Measurements from ENCODE around the gene FBXO10. TPM values are rescaled to one million over a fixed set of nuclear protein-coding genes. Genes with fewer than 3 reads are reported as not detected.

Gene FBXO10
- total and polyA plus RNA-seq, 2 of the 4 experiments (the other 2 are of a cell fraction), result 6.6 to 6.7 TPM

DNA sequence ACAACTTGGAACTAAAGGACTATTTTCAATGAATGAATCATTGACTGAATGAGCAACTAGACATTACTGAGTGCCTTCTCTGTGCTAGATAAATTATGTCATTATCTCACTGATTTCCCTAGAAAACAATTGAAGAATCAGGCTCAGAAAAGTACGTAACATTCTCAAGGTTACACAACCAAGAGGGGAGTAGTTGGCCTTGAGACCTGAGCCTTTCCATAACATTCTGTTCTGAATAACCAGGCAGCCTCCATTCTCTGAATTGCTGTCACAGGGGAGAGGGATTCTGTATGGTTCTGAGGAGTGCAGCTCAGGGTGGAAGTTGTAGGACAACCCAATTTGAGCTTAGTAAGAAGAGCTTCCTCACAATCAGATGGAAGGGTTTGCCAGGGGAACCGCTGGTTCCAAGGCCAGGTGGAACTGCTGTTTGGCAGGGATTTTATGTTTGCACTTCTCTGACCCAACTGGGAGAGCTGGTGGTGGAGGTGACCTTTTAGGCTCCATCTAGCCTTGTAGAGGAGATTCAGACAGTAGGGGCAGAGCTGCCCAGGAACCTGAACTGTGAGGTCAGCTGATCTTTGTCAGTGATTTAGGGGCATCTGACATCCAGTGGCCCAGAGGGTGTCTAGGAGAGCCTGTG is 74.1 kb downstream of the FBXO10 start:
- Histone ChIP-seq H2BK20ac (ENCODE audit: low read depth, low read length) (no peak overlapping the region), H3K4me3 (ENCODE audit: insufficient read depth, low read depth, low read length) (no peak overlapping the region), H3K4ac (ENCODE audit: low read depth, low read length) (no peak overlapping the region), H4K8ac (ENCODE audit: low read depth in 2 of 2, low read length in 2 of 2) (no peak overlapping the region), H3K23ac (ENCODE audit: low read depth, low read length) (no peak overlapping the region), H2AFZ (replicated peaks; ENCODE audit: low read length, poor library complexity) (no peak overlapping the region), H2AK9ac (replicated peaks; ENCODE audit: low read depth, low read length, poor library complexity) (peak overlapping the region; percentile 19), H2BK15ac (ENCODE audit: low read depth, low read length) (no peak overlapping the region), H3K9ac (ENCODE audit: low read depth, low read length) (no peak overlapping the region), H3K18ac (ENCODE audit: low read depth, low read length) (no peak overlapping the region), H3K79me1 (ENCODE audit: low read depth in 1 of 2, low read length in 2 of 2) (peaks cover 8 to 9% of the 10 kb centered on the region in 2 experiments; a peak in 2 of 4 replicates), H3K4me2 (ENCODE audit: low read depth, low read length) (no peak overlapping the region), H2BK5ac (ENCODE audit: low read depth, low read length, poor library complexity, severe bottlenecking) (no peak overlapping the region), H2AK5ac (ENCODE audit: low read depth, low read length) (no peak overlapping the region), H3K27me3 (ENCODE audit: control insufficient read depth, insufficient read depth, low read length) (no peaks in the 10 kb centered on the region), H4K91ac (ENCODE audit: insufficient read depth, low read depth, low read length) (no peak overlapping the region), H3K9me1 (ENCODE audit: insufficient read depth, low read length) (no peaks in the 10 kb centered on the region), H3K56ac (ENCODE audit: extremely low read depth, insufficient read depth, low read length) (no peak overlapping the region), H3K14ac (replicated peaks; ENCODE audit: low read depth, low read length) (no peak overlapping the region), H2BK120ac (ENCODE audit: low read depth, low read length) (no peak overlapping the region), H3K27ac (ENCODE audit: insufficient read depth, low read length) (no peak overlapping the region), H4K5ac (ENCODE audit: low read depth, low read length) (no peak overlapping the region), H3K36me3 (ENCODE audit: control insufficient read depth, insufficient read depth, low read length) (peaks cover 58% of the 10 kb centered on the region), H4K20me1 (ENCODE audit: insufficient read depth, low read length) (no peaks in the 10 kb centered on the region), H3K9me3 (ENCODE audit: control insufficient read depth, insufficient read depth, low read length) (no peaks in the 10 kb centered on the region), H3K4me1 (ENCODE audit: control insufficient read depth, insufficient read depth, low read length) (no peaks in the 10 kb centered on the region)
- in situ Hi-C loops (cut with MboI; ENCODE audit: low sequenced_read_pairs) (no loop called here), dilution Hi-C loops (cut with HindIII; ENCODE audit: low sequenced_read_pairs, unreplicated experiment) (no loop called here), intact Hi-C loops (cut with micrococcal nuclease) (no loop called here)
- no CpG with 5 or more reads among the region's 2 CpGs for WGBS, 2 experiments (ENCODE audit: extremely low coverage in 2 of 2, insufficient read length in 1 of 2)
- POLR2A ChIA-PET (ENCODE audit: unreplicated experiment), result no interaction called here
- no peak for TF ChIP-seq FOS (IDR thresholded peaks at IDR 0.05; ENCODE audit: low read depth, low read length)
- TF ChIP-seq POLR2A (IDR thresholded peaks at IDR 0.05; ENCODE audit: low read depth, low read length), result no peak
- no peak for TF ChIP-seq NFE2L2 (IDR thresholded peaks at IDR 0.05; ENCODE audit: low read depth, low read length)
- TF ChIP-seq MXI1 (IDR thresholded peaks at IDR 0.05; ENCODE audit: borderline replicate concordance, low read depth, low read length), result no peak
- TF ChIP-seq, protein P1, sequence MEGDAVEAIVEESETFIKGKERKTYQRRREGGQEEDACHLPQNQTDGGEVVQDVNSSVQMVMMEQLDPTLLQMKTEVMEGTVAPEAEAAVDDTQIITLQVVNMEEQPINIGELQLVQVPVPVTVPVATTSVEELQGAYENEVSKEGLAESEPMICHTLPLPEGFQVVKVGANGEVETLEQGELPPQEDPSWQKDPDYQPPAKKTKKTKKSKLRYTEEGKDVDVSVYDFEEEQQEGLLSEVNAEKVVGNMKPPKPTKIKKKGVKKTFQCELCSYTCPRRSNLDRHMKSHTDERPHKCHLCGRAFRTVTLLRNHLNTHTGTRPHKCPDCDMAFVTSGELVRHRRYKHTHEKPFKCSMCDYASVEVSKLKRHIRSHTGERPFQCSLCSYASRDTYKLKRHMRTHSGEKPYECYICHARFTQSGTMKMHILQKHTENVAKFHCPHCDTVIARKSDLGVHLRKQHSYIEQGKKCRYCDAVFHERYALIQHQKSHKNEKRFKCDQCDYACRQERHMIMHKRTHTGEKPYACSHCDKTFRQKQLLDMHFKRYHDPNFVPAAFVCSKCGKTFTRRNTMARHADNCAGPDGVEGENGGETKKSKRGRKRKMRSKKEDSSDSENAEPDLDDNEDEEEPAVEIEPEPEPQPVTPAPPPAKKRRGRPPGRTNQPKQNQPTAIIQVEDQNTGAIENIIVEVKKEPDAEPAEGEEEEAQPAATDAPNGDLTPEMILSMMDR (conservative IDR thresholded peaks at IDR 0.05; ENCODE audit: low read depth, low read length), result no peak
- TF ChIP-seq BHLHE40 (IDR thresholded peaks at IDR 0.05; ENCODE audit: low read depth, low read length), result no peak
- TF ChIP-seq RCOR1 (IDR thresholded peaks at IDR 0.05; ENCODE audit: insufficient replicate concordance, low read length), result no peak
- TF ChIP-seq, protein P2, sequence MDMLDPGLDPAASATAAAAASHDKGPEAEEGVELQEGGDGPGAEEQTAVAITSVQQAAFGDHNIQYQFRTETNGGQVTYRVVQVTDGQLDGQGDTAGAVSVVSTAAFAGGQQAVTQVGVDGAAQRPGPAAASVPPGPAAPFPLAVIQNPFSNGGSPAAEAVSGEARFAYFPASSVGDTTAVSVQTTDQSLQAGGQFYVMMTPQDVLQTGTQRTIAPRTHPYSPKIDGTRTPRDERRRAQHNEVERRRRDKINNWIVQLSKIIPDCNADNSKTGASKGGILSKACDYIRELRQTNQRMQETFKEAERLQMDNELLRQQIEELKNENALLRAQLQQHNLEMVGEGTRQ (IDR thresholded peaks at IDR 0.05; ENCODE audit: low read depth, low read length), result no peak
- no peak for TF ChIP-seq CHD1 (IDR thresholded peaks at IDR 0.05; ENCODE audit: low read depth, low read length)
- no TSS peak for BruUV-seq (replicated peaks)
- DNase-seq, result no peak
- CTCF ChIA-PET, result no interaction called here
- ATAC-seq (ENCODE audit: low read depth), result no peak

Data from IMR-90 (cell line).